ENCODE measurements around the gene DYNC1LI1.

Gene DYNC1LI1

DNA sequence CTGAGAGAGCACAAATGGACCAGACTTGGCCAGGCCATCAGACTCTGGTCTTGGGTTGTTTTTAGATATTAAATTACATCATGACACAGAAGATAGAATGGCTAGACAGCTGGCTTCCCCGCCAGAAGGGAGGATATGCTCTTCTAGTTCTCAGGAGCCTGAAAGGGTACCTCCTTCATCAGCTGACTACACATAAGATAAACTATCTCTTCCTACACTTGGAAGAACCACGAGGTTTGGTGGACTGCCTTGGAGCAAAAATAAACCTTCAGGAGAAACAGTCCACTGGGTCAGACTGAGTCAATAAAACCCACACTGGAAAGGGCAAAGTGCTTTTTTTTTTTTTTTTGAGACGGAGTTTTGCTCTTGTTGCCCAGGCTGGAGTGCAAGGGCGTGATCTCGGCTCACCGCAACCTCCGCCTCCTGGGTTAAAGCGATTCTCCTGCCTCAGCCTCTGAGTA is 26.3 kb upstream of the DYNC1LI1 start:
- H3K27ac ChIP-seq: no peak overlapping the region
- ChIA-PET POLR2A (ENCODE audit: low non-redundant PET) (no interaction called here), CTCF (interaction anchor here (0.7 kb wide), 1 partner anchor 338 kb away, joined by 3 read pairs; no protein-coding TSS in a partner anchor)
- TF ChIP-seq, protein P1, sequence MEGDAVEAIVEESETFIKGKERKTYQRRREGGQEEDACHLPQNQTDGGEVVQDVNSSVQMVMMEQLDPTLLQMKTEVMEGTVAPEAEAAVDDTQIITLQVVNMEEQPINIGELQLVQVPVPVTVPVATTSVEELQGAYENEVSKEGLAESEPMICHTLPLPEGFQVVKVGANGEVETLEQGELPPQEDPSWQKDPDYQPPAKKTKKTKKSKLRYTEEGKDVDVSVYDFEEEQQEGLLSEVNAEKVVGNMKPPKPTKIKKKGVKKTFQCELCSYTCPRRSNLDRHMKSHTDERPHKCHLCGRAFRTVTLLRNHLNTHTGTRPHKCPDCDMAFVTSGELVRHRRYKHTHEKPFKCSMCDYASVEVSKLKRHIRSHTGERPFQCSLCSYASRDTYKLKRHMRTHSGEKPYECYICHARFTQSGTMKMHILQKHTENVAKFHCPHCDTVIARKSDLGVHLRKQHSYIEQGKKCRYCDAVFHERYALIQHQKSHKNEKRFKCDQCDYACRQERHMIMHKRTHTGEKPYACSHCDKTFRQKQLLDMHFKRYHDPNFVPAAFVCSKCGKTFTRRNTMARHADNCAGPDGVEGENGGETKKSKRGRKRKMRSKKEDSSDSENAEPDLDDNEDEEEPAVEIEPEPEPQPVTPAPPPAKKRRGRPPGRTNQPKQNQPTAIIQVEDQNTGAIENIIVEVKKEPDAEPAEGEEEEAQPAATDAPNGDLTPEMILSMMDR (conservative IDR thresholded peaks at IDR 0.05; ENCODE audit: low read depth): no peak
- DNase-seq (ENCODE audit: low spot score): no peak

DNA sequence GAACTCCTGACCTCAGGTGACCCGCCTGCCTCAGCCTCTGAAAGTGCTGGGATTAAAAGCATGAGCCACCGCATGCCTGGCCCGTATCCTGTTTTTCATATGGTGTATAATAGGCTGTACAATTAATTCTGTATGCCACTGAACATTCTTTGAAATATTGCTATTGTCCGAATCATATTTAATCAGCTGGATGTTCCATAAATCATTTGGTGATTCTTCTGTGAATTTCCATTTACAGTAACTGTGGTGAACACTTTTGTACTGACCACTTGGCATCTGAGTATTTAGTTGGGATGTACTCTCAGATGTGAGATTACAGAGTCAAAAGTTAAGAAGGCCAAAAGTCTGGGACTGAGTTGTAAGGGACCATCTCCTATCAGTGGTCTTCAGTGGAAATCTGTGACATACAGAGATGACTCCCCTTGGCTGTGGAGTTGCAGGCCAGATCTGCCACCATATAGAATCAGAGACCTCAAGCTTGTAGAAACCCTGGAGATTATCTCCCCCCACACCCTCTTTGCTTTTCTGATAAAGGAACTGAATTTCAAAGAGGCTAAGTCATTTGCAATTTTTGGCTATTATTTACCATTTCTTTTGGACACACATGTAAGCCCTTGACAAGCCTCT is 25.7 kb upstream of the DYNC1LI1 start:
- CTCF ChIA-PET: no interaction called here
- DNase-seq (ENCODE audit: low spot score): no peak
- TF ChIP-seq, protein P1 (conservative IDR thresholded peaks at IDR 0.05; ENCODE audit: low read depth): no peak
- no peak overlapping the region for H3K27ac ChIP-seq
- POLR2A ChIA-PET (ENCODE audit: low non-redundant PET): no interaction called here

DNA sequence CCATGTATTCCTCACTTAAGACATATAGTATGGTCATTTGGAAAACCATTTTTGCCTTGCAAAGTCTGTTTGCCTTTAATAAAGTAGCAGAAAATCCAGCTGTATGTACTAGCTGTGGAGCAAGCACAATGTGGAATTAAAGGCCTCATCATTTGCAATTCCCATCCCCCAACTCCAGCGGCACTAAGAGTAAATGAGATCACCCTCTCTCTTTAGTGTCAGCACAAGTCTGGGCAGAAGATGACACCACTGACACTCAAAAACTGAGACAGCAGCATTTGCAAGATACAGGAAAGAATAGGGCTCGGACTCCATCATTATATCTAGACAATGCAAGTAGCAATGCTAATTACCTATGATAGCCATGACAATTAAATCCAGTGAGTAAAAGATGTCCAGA is 24.7 kb upstream of the DYNC1LI1 start:
- ChIA-PET POLR2A (ENCODE audit: low non-redundant PET) (no interaction called here), CTCF (no interaction called here)
- TF ChIP-seq, protein P1 (conservative IDR thresholded peaks at IDR 0.05; ENCODE audit: low read depth): no peak
- no peak overlapping the region for H3K27ac ChIP-seq
- DNase-seq (ENCODE audit: low spot score): no peak

DNA sequence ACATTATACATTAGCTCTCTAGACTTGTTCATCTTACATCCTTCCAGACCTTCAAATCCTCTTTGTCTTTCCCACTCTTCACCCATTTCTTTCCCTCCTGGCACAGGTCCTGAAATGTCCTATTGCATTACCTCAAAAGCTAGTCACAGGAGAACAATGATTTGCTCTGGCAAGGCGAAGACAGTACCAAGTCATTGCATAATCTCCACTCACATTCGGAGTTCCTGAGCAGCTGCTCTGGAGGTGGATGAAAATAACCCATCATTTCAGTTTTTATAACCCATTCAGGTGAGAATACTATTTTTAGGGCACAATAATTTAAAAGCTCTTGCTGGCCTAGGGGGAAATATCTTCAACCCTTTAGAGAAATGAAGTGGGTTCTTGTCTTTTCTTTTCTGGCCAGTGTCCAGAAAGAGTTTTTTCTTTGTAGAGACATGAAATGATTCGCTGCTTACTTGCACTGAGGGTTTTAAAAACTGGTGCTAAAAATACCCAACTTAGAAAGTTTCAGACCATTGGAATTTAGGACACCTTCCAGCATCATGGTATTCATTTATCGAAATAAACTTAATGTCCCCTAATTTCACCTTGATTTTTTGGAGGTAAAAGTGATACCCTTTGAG is 23.4 kb upstream of the DYNC1LI1 start:
- no peak overlapping the region for H3K27ac ChIP-seq
- DNase-seq (ENCODE audit: low spot score): peak; percentile 3
- CTCF ChIA-PET: interaction anchor here (0.7 kb wide), 1 partner anchor 79 kb away, joined by 3 read pairs; no protein-coding TSS in a partner anchor
- TF ChIP-seq, protein P1 (conservative IDR thresholded peaks at IDR 0.05; ENCODE audit: low read depth): no peak
- POLR2A ChIA-PET (ENCODE audit: low non-redundant PET): no interaction called here

DNA sequence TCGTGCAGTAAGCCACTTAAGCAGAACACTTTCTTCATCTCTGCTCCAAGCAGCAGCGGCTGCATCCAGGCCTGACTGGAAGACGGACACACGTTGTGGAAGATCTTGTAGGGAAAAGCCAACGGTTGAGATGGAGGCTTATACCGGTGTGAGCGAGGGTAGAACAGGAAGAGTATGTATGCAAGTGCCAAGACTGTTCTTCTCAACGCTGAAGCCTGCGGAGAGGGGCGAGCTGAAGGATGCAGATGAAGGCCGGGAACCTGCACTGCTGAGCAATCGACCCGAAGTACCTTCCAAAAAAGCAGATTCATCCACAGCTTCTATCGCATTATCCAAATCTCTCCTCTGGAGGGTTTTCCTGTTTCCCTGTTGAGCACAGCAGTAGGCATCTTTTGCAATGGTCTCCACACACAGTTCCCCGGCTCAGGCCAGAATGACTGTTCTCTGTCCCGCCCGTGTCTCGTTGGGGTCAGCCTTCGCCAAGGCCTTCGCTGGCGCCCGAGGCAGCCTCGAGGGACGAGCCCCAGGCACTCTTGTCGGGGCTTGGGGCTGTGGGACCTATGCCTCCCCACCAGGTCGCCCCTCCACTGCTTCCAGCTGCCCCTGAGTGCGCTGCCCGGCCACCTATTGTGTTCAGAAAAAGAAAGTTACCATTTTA is 22.2 kb upstream of the DYNC1LI1 start:
- no peak overlapping the region for H3K27ac ChIP-seq
- CTCF ChIA-PET: no interaction called here
- POLR2A ChIA-PET (ENCODE audit: low non-redundant PET): no interaction called here
- DNase-seq (ENCODE audit: low spot score): no peak
- TF ChIP-seq, protein P1 (conservative IDR thresholded peaks at IDR 0.05; ENCODE audit: low read depth): no peak

DNA sequence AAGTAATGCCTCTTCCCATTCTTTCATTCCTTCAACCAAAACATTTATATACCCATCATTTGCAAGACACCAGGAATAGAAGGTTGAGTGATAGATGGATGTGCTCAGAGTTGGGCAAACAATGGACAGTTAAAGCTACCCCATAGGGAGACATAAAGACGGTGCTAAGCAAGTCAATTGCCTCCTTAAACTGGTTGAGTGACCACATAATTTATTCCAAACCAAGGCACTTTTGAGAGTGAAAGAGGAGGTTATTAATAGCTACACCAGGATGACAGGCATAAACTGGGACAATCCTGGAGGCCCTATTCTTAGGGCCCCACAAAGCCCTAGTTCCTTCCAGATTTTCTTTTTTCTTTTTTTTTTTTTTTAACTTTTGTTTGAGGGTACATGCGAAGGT is 21.4 kb upstream of the DYNC1LI1 start:
- H3K27ac ChIP-seq: no peak overlapping the region
- TF ChIP-seq, protein P1 (conservative IDR thresholded peaks at IDR 0.05; ENCODE audit: low read depth): no peak
- CTCF ChIA-PET: interaction anchor here (0.6 kb wide), 1 partner anchor 50 kb away, joined by 4 read pairs; no protein-coding TSS in a partner anchor
- DNase-seq (ENCODE audit: low spot score): no peak
- POLR2A ChIA-PET (ENCODE audit: low non-redundant PET): no interaction called here

All from RWPE1 (cell line).